HUES48 (cell line): Measurements from ENCODE around the gene ARMC5.

Source experiments
- H3K27ac ChIP-seq: one replicate; pipeline ENCODE4 v1.7.0; 2013; ENCODE audit warnings: low read depth, low read length, inconsistent platforms
- H3K27me3 ChIP-seq: 2 replicates; pipeline ENCODE4 v1.6.1; 2013; ENCODE audit warnings: mild to moderate bottlenecking, low read length; ENCODE audit not compliant: control insufficient read depth, insufficient read depth
- H3K36me3 ChIP-seq: 2 replicates; pipeline ENCODE4 v1.6.1; 2013; ENCODE audit warnings: low read length; ENCODE audit not compliant: control insufficient read depth, insufficient read depth
- H3K4me1 ChIP-seq: 2 replicates; pipeline ENCODE4 v1.6.1; 2013; ENCODE audit warnings: mild to moderate bottlenecking, low read length; ENCODE audit not compliant: control insufficient read depth, insufficient read depth
- H3K4me3 ChIP-seq: 2 replicates; pipeline ENCODE4 v1.5.1; 2013; ENCODE audit warnings: mild to moderate bottlenecking, low read depth, low read length
- H3K9ac ChIP-seq: 2 replicates; pipeline ENCODE4 v1.6.1; 2013; ENCODE audit warnings: mild to moderate bottlenecking, low read depth, low read length, moderate library complexity
- H3K9me3 ChIP-seq: 2 replicates; pipeline ENCODE4 v1.6.1; 2013; ENCODE audit warnings: low read length; ENCODE audit not compliant: control insufficient read depth, insufficient read depth

Gene ARMC5

DNA sequence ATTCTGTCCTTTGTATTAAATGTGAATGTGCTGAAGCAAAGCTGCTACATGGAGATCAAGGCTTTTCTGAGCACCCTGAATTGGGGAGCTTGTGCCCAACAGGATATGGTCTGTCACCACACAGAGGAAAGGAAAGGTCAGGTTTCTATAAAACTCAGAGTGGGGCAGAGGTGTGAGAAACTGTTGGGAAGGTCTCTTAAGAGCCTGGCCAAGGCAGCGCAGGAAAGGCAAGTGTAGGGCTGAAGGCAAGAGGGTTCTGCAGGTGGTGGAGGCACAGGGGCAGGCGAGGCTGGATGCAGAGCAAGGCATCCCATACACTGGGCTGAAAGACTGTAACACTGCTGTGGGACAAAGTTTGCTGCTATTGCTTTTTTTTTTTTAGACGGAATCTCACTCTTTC lies 39.3 kb upstream of the ARMC5 start:
- Histone ChIP-seq H3K4me3 (no peak overlapping the region), H3K27me3 (no peaks in the 10 kb centered on the region), H3K9me3 (no peaks in the 10 kb centered on the region), H3K36me3 (no peaks in the 10 kb centered on the region), H3K9ac (no peak overlapping the region), H3K4me1 (no peaks in the 10 kb centered on the region), H3K27ac (no peak overlapping the region)

DNA sequence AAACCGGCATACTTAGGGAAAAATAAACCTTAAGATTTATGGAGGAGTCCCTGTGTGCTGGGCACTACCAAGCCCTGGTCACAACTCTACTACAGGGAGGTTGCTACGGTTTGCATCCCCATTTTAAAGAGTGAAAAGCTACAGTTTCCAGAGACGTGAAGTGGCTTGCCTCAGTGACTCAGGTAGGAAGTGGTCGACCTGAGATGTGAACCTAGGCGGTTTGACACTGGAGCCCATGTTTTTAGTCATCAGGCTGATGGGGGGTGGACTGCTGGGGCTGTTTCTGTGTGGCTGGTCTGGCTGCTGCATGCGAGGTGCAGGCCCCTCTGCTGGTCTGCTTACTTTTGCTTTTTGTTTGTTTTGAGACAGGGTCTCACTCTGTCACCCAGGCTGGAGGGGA lies 37.7 kb upstream of the ARMC5 start:
- no peak overlapping the region for H3K4me3 ChIP-seq
- no peaks in the 10 kb centered on the region for H3K36me3 ChIP-seq
- peaks cover 3% of the 10 kb centered on the region for H3K27me3 ChIP-seq
- no peaks in the 10 kb centered on the region for H3K9me3 ChIP-seq
- no peaks in the 10 kb centered on the region for H3K4me1 ChIP-seq
- H3K27ac ChIP-seq, result no peak overlapping the region
- no peak overlapping the region for H3K9ac ChIP-seq

DNA sequence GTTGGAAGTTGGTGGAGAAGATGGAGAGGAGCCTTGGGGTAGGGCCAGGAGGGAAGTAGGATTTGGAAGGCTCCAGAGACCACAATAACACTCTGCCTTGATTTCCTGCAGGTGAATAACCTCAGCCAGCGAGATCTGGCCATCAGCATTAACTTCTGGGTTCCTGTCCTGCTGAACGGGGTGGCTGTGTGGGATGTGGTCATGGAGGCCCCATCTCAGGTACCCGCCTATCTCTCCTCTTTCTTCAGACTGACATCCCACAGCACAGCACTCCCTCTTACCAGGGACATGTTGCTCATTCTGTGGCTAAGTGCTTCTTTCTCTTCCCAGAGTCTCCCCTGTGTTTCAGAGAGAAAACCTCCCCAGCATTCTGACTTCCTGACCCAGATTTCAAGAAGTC lies 36.1 kb upstream of the ARMC5 start:
- Histone ChIP-seq H3K9me3 (no peaks in the 10 kb centered on the region), H3K4me3 (no peak overlapping the region), H3K36me3 (no peaks in the 10 kb centered on the region), H3K27me3 (peaks cover 12% of the 10 kb centered on the region), H3K4me1 (no peaks in the 10 kb centered on the region), H3K9ac (no peak overlapping the region), H3K27ac (no peak overlapping the region)

DNA sequence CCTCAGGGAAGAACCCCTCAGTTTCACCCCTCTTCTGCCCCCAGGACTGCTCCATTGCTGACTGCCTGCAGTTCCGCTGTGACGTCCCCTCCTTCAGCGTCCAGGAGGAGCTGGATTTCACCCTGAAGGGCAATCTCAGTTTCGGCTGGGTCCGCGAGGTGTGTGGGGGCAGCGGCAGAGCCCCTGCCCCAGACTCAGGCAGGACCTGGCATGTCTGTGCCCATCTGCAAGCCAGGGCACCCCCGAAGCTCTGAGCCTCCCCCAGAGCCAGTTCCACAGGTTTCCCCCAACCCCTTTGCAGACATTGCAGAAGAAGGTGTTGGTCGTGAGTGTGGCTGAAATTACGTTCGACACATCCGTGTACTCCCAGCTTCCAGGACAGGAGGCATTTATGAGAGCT lies 35.5 kb upstream of the ARMC5 start:
- Histone ChIP-seq H3K4me3 (no peak overlapping the region), H3K9ac (no peak overlapping the region), H3K27ac (no peak overlapping the region), H3K9me3 (no peaks in the 10 kb centered on the region), H3K36me3 (no peaks in the 10 kb centered on the region), H3K27me3 (peaks cover 16% of the 10 kb centered on the region), H3K4me1 (no peaks in the 10 kb centered on the region)

DNA sequence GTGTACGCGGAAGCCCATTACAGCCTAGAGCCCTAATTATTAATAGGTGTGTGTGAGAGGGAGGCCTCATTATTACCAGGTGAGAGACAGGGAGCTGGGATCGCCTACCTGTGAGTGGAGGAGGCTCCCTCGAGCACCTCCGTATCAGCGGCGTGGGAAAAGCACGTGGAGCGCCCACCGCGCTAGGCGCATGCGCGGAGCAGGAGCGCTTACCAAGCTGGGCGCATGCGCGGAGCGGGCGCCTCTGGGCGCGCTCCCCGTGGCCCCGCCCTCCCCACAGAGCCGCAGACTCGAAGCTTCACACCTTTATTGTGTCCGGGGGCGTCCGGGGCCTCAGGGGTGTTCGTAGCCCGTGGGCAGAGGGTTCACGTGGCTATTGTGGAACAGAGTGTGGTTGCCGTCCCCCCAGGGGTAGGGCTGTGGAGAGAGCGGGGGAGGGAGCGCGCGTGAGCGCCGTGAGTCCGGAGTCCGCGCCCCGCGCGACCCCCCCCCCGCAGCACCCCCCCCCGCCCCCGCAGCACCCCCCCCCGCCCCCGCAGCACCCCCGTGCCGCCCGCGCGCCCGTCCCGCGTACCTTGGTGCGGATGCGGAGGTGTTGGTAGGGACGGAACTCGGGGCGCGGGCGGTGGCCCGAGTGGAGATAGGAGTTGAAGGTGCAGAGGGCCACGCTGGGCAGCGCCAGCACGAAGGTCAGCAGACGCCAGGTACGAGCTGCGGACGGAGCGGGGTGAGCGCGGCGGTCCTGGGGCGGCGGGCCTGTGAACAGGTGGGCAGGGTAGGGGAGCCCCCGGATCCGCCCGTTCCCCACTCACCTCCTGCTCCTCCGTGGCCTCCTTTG lies 31.6 kb upstream of the ARMC5 start:
- Histone ChIP-seq H3K27me3 (peaks cover 16% of the 10 kb centered on the region), H3K4me3 (0 out of 2 replicates have a peak overlapping the region, but pooled peaks have one; percentile 21), H3K9ac (no peak overlapping the region), H3K27ac (no peak overlapping the region), H3K9me3 (no peaks in the 10 kb centered on the region), H3K4me1 (0 out of 2 replicates have a peak, but pooled peaks cover 2% of the 10 kb centered on the region), H3K36me3 (no peaks in the 10 kb centered on the region)

DNA sequence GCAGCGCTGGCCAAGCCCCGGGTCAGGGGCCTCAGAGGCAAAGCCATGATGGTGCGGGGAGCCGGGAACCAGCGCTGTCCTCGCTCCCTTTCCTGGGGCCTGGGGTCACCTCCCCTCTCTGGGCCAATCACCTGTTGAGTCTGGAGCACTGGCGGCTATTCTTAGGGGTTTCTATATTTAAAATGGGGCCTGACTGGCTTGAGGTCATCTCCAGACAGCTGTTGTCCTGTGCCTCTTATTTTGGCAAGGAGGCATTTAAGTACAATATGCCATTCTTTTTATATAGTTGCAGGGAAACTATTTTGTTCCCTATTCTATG lies 31.1 kb upstream of the ARMC5 start, which contains the start of gene COX6A2:
TSS of gene COX6A2 (minus strand) at position 82 of the 319 bp plus-strand sequence. CDS start at position 47, 35 bp downstream.
- no peaks in the 10 kb centered on the region for H3K36me3 ChIP-seq
- no peaks in the 10 kb centered on the region for H3K9me3 ChIP-seq
- peaks cover 16% of the 10 kb centered on the region for H3K27me3 ChIP-seq
- no peak within 1 kb of the TSS for H3K27ac ChIP-seq
- H3K4me1 ChIP-seq, result 0 out of 2 replicates have a peak, but pooled peaks cover 2% of the 10 kb centered on the region
- 0 out of 2 replicates have a peak within 1 kb of the TSS, but pooled peaks have one; percentile 21 for H3K4me3 ChIP-seq
- no peak within 1 kb of the TSS for H3K9ac ChIP-seq

DNA sequence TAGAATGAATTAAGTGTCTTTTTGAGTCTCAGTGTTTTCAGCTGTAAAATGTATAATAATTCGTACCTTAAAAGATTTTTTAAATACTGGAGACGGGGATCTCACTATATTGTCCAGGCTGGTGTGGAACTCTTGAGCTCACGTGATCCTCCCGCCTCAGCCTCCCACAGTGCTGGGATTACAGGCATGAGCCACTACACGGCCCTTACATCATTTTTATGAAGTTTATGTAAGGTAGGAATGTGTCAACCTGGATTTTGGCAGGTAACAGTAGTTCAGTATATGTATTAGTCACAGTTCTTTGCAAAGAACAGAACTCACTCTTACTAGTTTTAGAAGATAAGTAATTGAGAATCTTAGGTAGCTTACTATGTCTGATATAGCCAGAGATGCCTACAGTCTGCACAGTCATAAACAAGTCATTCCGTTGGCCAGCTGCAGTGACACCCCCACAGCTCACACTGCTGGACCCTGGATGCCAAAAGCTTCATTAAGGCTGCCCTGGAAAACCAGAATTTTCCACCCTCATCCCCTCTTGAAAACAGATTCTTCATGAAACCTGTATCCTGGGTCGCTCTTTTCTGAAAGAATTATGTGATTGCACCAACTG lies 30.6 kb upstream of the ARMC5 start:
- 0 out of 2 replicates have a peak, but pooled peaks cover 2% of the 10 kb centered on the region for H3K4me1 ChIP-seq
- no peak overlapping the region for H3K27ac ChIP-seq
- H3K9ac ChIP-seq, result no peak overlapping the region
- peaks cover 16% of the 10 kb centered on the region for H3K27me3 ChIP-seq
- H3K4me3 ChIP-seq, result no peak overlapping the region
- H3K9me3 ChIP-seq, result no peaks in the 10 kb centered on the region
- no peaks in the 10 kb centered on the region for H3K36me3 ChIP-seq

DNA sequence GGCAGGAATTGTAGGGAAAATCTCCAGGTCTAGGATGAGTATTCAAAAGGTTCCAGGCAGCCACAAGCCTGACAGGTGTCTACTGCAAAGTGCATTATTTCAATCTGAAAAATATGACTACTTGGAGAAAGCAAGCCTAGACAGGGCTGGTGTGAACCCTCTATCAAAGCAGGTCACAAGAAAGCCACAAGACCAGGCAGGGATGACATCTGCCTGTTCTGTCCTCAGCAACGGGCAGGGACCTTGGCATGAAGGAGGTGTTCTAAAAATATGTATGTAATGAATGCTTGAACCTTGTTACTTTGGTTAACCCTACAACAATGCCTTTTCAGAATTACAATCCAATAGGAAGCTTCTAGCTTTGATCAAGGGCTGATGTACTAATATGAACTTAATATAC lies 30.0 kb upstream of the ARMC5 start:
- no peaks in the 10 kb centered on the region for H3K36me3 ChIP-seq
- H3K9me3 ChIP-seq, result no peaks in the 10 kb centered on the region
- H3K4me1 ChIP-seq, result 0 out of 2 replicates have a peak, but pooled peaks cover 2% of the 10 kb centered on the region
- peaks cover 16% of the 10 kb centered on the region for H3K27me3 ChIP-seq
- H3K27ac ChIP-seq, result no peak overlapping the region
- no peak overlapping the region for H3K9ac ChIP-seq
- no peak overlapping the region for H3K4me3 ChIP-seq

DNA sequence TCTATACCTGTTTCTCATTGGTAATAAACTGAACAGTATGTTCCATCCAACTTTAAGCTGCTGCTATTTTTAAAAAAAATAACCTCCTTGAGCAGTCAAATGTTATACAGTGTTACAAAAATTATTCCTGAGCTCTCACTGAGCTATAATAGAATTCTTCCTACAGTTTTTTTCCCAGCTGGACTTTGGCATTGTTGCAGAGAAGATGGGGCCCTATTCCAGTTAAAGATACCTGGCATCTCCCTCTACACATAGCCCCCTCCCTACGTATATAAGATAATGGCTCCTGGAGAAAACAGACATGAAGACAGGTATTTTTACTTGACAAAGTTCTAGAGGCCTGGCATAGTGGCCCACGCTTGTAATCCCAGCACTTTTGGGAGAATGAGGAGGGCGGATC lies 29.5 kb upstream of the ARMC5 start:
- no peak overlapping the region for H3K27ac ChIP-seq
- no peak overlapping the region for H3K4me3 ChIP-seq
- H3K9me3 ChIP-seq, result no peaks in the 10 kb centered on the region
- no peaks in the 10 kb centered on the region for H3K36me3 ChIP-seq
- H3K27me3 ChIP-seq, result peaks cover 16% of the 10 kb centered on the region
- no peak overlapping the region for H3K9ac ChIP-seq
- 0 out of 2 replicates have a peak, but pooled peaks cover 2% of the 10 kb centered on the region for H3K4me1 ChIP-seq

DNA sequence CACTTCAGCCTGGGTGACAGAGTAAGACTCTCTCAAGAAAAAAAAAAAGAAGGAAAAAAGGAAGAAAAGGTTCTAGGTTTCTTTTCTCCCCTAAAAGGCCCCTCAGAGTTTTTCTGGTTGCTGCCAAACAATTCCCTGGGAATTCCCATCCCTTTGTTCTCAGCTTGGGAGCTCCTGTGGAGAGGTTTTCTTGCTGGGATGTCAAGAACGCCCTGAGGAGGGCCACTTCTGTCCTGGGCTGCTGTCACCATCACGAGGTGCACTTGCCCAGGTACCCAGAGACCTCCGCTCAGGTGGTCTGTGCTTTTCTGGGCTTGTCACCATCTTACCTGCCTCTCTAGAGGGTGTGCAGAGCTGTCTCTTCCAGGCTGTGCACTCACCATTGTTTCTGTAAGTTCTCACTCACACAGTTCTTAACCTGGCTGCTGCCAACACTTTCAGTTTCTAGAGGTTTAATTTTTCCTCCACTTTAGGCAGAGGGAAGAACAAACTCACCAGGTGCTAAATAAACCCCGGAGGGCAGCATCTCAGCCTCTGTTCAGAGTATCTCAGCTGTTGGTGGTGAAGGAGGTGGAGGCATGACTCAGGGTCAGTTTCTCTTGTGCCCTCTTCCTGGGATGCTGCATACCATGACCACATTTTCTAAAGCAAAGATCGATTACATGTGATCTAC lies 28.8 kb upstream of the ARMC5 start:
- H3K9me3 ChIP-seq, result no peaks in the 10 kb centered on the region
- H3K4me1 ChIP-seq, result 0 out of 2 replicates have a peak, but pooled peaks cover 2% of the 10 kb centered on the region
- H3K9ac ChIP-seq, result no peak overlapping the region
- peaks cover 16% of the 10 kb centered on the region for H3K27me3 ChIP-seq
- H3K27ac ChIP-seq, result no peak overlapping the region
- no peak overlapping the region for H3K4me3 ChIP-seq
- H3K36me3 ChIP-seq, result no peaks in the 10 kb centered on the region
